Measurements from ENCODE around the gene SURF4.
A peak's percentile ranks its signal among the peaks of the same experiment; 100 is the strongest.

Gene SURF4

GRCh38 chr9:133408042-133408441 lies 32.2 kb upstream of the SURF4 start:
- H3K9ac ChIP-seq (ENCODE audit: low read depth, low read length, poor library complexity, severe bottlenecking): no peak overlapping the region

GRCh38 chr9:133406480-133407307 lies 30.8 kb upstream of the SURF4 start:
- Histone ChIP-seq H3K9ac (ENCODE audit: low read depth, low read length, poor library complexity, severe bottlenecking) (no peak overlapping the region), H3K9me2 (replicated peaks; ENCODE audit: low read depth, low read length) (no peaks in the 10 kb centered on the region), H4K20me1 (ENCODE audit: insufficient read depth, low read length, poor library complexity, severe bottlenecking) (no peaks in the 10 kb centered on the region), H3K9me3 (ENCODE audit: insufficient read depth, low read depth, low read length) (no peaks in the 10 kb centered on the region), H2AFZ (ENCODE audit: low read length) (no peak overlapping the region), H3K4me2 (ENCODE audit: low read depth, low read length, poor library complexity, severe bottlenecking) (no peak overlapping the region), H3F3A (ENCODE audit: low read depth) (no peaks in the 10 kb centered on the region), H3K4me1 (ENCODE audit: insufficient read depth, low read length, poor library complexity, severe bottlenecking) (no peaks in the 10 kb centered on the region), H3K79me2 (ENCODE audit: insufficient read depth, low read length) (no peaks in the 10 kb centered on the region), H3K27me3 (ENCODE audit: insufficient read depth, low read length, poor library complexity, severe bottlenecking) (no peaks in the 10 kb centered on the region), H3K4me3 (ENCODE audit: low read length, poor library complexity, severe bottlenecking) (no peak overlapping the region), H3K36me3 (ENCODE audit: insufficient read depth, low read length) (peaks cover 59% of the 10 kb centered on the region; the same call in 1 of the 2 replicates)
- TF ChIP-seq CTCF (conservative IDR thresholded peaks at IDR 0.05; ENCODE audit: low read length) (peak; percentile 90), EZH2phosphoT487 (IDR thresholded peaks at IDR 0.05; ENCODE audit: borderline replicate concordance) (no peak)

More at GRCh38 chr9:133408042-133408441, 32.2 kb upstream of the SURF4 start:
- peaks cover 4% of the 10 kb centered on the region; the same call in 1 of the 2 replicates for H3K79me2 ChIP-seq (ENCODE audit: insufficient read depth, low read length)
- H3K4me2 ChIP-seq (ENCODE audit: low read depth, low read length, poor library complexity, severe bottlenecking): no peak overlapping the region
- H3K9me3 ChIP-seq (ENCODE audit: insufficient read depth, low read depth, low read length): no peaks in the 10 kb centered on the region
- no peaks in the 10 kb centered on the region for H3K4me1 ChIP-seq (ENCODE audit: insufficient read depth, low read length, poor library complexity, severe bottlenecking)
- no peaks in the 10 kb centered on the region for H3K9me2 ChIP-seq (replicated peaks; ENCODE audit: low read depth, low read length)
- H3K4me3 ChIP-seq (ENCODE audit: low read length, poor library complexity, severe bottlenecking): no peak overlapping the region
- no peak overlapping the region for H2AFZ ChIP-seq (ENCODE audit: low read length)
- no peaks in the 10 kb centered on the region for H3K27me3 ChIP-seq (ENCODE audit: insufficient read depth, low read length, poor library complexity, severe bottlenecking)
- H4K20me1 ChIP-seq (ENCODE audit: insufficient read depth, low read length, poor library complexity, severe bottlenecking): no peaks in the 10 kb centered on the region
- H3K36me3 ChIP-seq (ENCODE audit: insufficient read depth, low read length): peaks cover 70% of the 10 kb centered on the region; the same call in 1 of the 2 replicates
- no peak for TF ChIP-seq EZH2phosphoT487 (IDR thresholded peaks at IDR 0.05; ENCODE audit: borderline replicate concordance)
- no peak for TF ChIP-seq CTCF (conservative IDR thresholded peaks at IDR 0.05; ENCODE audit: low read length)
- no peaks in the 10 kb centered on the region for H3F3A ChIP-seq (ENCODE audit: low read depth)

- Histone ChIP-seq H3K4me3 (ENCODE audit: low read length, poor library complexity, severe bottlenecking) (no peak overlapping the region), H2AFZ (ENCODE audit: low read length) (no peak overlapping the region), H3K4me1 (ENCODE audit: insufficient read depth, low read length, poor library complexity, severe bottlenecking) (no peaks in the 10 kb centered on the region), H3F3A (ENCODE audit: low read depth) (no peaks in the 10 kb centered on the region), H3K36me3 (ENCODE audit: insufficient read depth, low read length) (peaks cover 52% of the 10 kb centered on the region; the same call in 1 of the 2 replicates), H3K27me3 (ENCODE audit: insufficient read depth, low read length, poor library complexity, severe bottlenecking) (no peaks in the 10 kb centered on the region), H3K9me3 (ENCODE audit: insufficient read depth, low read depth, low read length) (no peaks in the 10 kb centered on the region), H3K9ac (ENCODE audit: low read depth, low read length, poor library complexity, severe bottlenecking) (no peak overlapping the region), H3K79me2 (ENCODE audit: insufficient read depth, low read length) (no peaks in the 10 kb centered on the region), H3K4me2 (ENCODE audit: low read depth, low read length, poor library complexity, severe bottlenecking) (no peak overlapping the region), H3K9me2 (replicated peaks; ENCODE audit: low read depth, low read length) (no peaks in the 10 kb centered on the region), H4K20me1 (ENCODE audit: insufficient read depth, low read length, poor library complexity, severe bottlenecking) (no peaks in the 10 kb centered on the region)
- TF ChIP-seq EZH2phosphoT487 (IDR thresholded peaks at IDR 0.05; ENCODE audit: borderline replicate concordance) (no peak), CTCF (conservative IDR thresholded peaks at IDR 0.05; ENCODE audit: low read length) (no peak)
Observed at GRCh38 chr9:133405508-133406438, 29.9 kb upstream of the SURF4 start.

All from Loucy (cell line).